Transverse colon (tissue), 4 donors: Measurements from ENCODE around the gene PREX1.

Experiments used
- CTCF ChIP-seq, 5 experiments: fragments of 200-600 bp in 3 of 5; fragments of 450-650 bp in 2 of 5; sonication (generic) in 3 of 5; IDR thresholded peaks; 1 replicate in 2 of 5; 2 replicates in 3 of 5; pipeline ENCODE4 v1.5.1; 2016 to 2017; ENCODE audit warnings: antibody characterized with exemption in 5 of 5, inconsistent platforms in 3 of 5, mild to moderate bottlenecking in 2 of 5, moderate library complexity in 1 of 5
- EP300 ChIP-seq: sonication (generic); formaldehyde crosslinking; IDR thresholded peaks from one replicate; pipeline ENCODE4 v1.6.1; 2017; ENCODE audit warnings: antibody characterized with exemption, low read depth
- POLR2AphosphoS5 ChIP-seq, 3 donors: sonication (generic); formaldehyde crosslinking; IDR thresholded peaks; one replicate each; pipeline ENCODE4 v1.6.1; 2016; ENCODE audit warnings: antibody characterized with exemption in 3 of 3

- no peak for TF ChIP-seq CTCF (IDR thresholded peaks at IDR 0.05)
- no peak for TF ChIP-seq POLR2AphosphoS5 (IDR thresholded peaks at IDR 0.05)
- no peak for TF ChIP-seq EP300
Measured at GRCh38 chr20:48845721-48846306, 18.0 kb upstream of the PREX1 start.
